Urinary bladder (tissue), 4 donors: Measurements from ENCODE around the gene PTPMT1. TPM values are rescaled to one million over a fixed set of nuclear protein-coding genes. Genes with fewer than 3 reads are reported as not detected.

Source experiments
- DNase-seq: peaks from one replicate; pipeline ENCODE4 v3.0.0-alpha.2; 2015; ENCODE audit errors: extremely low spot score
- H3K27ac ChIP-seq: one replicate; pipeline ENCODE4 v1.5.1; 2013; ENCODE audit warnings: low read depth, mild to moderate bottlenecking, moderate library complexity
- H3K36me3 ChIP-seq: one replicate; pipeline ENCODE4 v1.6.1; 2013; ENCODE audit warnings: mild to moderate bottlenecking, moderate library complexity; ENCODE audit not compliant: insufficient read depth
- H3K4me1 ChIP-seq: one replicate; pipeline ENCODE4 v1.6.1; 2013; ENCODE audit warnings: mild to moderate bottlenecking, moderate library complexity; ENCODE audit not compliant: insufficient read depth
- H3K4me3 ChIP-seq: one replicate; pipeline ENCODE4 v1.5.1; 2013; ENCODE audit warnings: low read depth, low read length
- WGBS: extraction: QIAGEN DNeasy Blood & Tissue Kit; methylation state at CpG from one replicate; pipeline ENCODE4 v1.1.7; 2013; 5-methylcytosine and 5-hydroxymethylcytosine counted together
- polyA plus RNA-seq: library from polyadenylated mRNA; stranded (reverse); fragments of 200-250 nt; gene quantifications from one replicate; pipeline ENCODE4 v1.2.3, GENCODE V29; 2013
- total RNA-seq: library from RNA; depleted of rRNA; stranded (reverse); fragments of >200 nt; gene quantifications from one replicate; pipeline ENCODE4 v1.2.3, GENCODE V29; 2014
- donor health status: healthy with polysubstance abuse.
- donor health status: healthy.

PTPMT1 gene
- total and polyA plus RNA-seq, 2 donors, result 25.1 to 58.8 TPM

- Histone ChIP-seq H3K4me1 (no peaks in the 10 kb centered on the region), H3K36me3 (no peaks in the 10 kb centered on the region), H3K4me3 (no peak within 1 kb of the TSS), H3K27ac (no peak within 1 kb of the TSS)
- 2% methylated on average over 48 of the region's 48 CpGs for WGBS
- DNase-seq, result no peak
These were observed 28.8 kb downstream of the PTPMT1 start, which contains the start of gene C1QTNF4 for GRCh38 chr11:47593934-47594855. C1QTNF4 (minus strand) TSS chr11:47594411; CDS start chr11:47590810, 3,601 bp downstream.

DNA sequence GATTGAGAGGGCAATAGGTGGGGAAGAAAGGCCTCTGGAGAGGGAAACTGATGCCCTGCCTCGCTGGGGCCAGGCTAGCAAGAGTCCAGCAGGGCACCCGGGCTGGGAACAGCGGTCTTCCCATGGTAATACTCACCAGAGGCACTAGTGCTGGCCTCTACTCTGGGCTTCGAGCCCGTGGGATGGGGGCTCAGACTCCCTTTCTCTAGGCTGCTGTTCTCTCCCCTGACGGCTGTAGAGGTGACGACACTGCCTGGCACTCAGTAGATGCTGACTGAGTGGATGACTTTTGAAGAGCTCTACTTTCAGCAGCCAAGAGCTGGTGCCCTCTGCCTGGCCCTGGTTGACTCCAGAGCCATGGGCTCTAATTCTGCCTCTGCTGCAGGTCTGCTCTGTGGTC lies 29.6 kb downstream of the PTPMT1 start:
- Histone ChIP-seq H3K36me3 (no peaks in the 10 kb centered on the region), H3K27ac (no peak overlapping the region), H3K4me3 (no peak overlapping the region), H3K4me1 (no peaks in the 10 kb centered on the region)
- no peak for DNase-seq
- 63% methylated on average over 7 of the region's 7 CpGs for WGBS

GRCh38 chr11:47595967-47596366 lies 30.6 kb downstream of the PTPMT1 start:
- Histone ChIP-seq H3K36me3 (no peaks in the 10 kb centered on the region), H3K4me3 (no peak overlapping the region), H3K27ac (no peak overlapping the region), H3K4me1 (no peaks in the 10 kb centered on the region)
- DNase-seq, result no peak
- WGBS, result 98% methylated on average over 1 of the region's 1 CpG

GRCh38 chr11:47599902-47600301 lies 34.5 kb downstream of the PTPMT1 start:
- Histone ChIP-seq H3K4me1 (no peaks in the 10 kb centered on the region), H3K36me3 (no peaks in the 10 kb centered on the region), H3K4me3 (no peak overlapping the region), H3K27ac (no peak overlapping the region)
- no peak for DNase-seq
- 72% methylated on average over 4 of the region's 4 CpGs for WGBS

DNA sequence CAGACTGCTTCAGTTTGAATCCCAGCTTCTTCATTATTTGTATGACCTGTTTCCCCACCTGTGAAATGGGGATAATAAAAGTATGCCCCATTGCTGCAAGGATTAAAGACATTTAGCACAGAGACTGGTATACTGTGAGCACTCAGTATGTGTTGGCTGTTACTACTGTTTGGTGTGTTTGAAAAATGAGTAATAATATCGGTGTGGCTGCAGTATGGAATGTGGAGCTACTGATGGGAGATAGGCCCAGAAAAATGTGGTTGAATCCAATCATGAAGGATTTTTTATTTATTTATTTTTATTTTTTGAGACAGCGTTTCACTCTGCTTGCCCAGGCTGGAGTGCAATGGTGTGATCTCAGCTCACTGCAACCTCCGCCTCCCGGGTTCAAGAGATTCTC lies 37.9 kb downstream of the PTPMT1 start:
- WGBS, result 88% methylated on average over 4 of the region's 4 CpGs

DNA sequence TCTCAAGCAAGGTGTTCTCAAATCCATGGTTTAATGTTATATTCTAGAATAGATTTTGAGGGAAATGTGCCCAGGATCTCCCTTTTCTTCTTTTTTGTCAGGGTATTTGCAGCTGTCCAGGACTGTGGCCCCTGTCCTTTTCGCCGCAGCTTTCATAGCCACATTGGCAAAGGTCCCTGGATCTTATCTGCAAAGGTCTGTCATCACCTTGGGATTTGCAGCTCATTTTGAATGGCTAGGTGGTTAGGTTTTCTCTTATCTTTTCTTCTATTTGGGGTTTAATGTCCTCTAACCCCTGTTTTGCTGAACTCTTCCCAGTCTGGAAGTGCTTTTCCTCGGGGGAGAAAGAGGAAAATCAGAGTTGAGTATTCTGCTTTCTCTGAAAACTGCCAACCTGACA lies 40.5 kb downstream of the PTPMT1 start:
- Histone ChIP-seq H3K4me1 (no peaks in the 10 kb centered on the region), H3K27ac (no peak overlapping the region), H3K36me3 (peaks cover 2% of the 10 kb centered on the region), H3K4me3 (no peak overlapping the region)
- DNase-seq, result no peak
- WGBS, result 55% methylated on average over 3 of the region's 3 CpGs

More for the DNA sequence above, 37.9 kb downstream of the PTPMT1 start:
- no peak for DNase-seq
- Histone ChIP-seq H3K4me1 (no peaks in the 10 kb centered on the region), H3K4me3 (no peak overlapping the region), H3K27ac (no peak overlapping the region), H3K36me3 (no peaks in the 10 kb centered on the region)

- Histone ChIP-seq H3K4me3 (no peak overlapping the region), H3K4me1 (no peaks in the 10 kb centered on the region), H3K36me3 (peaks cover 2% of the 10 kb centered on the region), H3K27ac (no peak overlapping the region)
- WGBS, result 52% methylated on average over 5 of the region's 5 CpGs
- DNase-seq, result no peak
These were observed 41.3 kb downstream of the PTPMT1 start for GRCh38 chr11:47606731-47607130.

DNA sequence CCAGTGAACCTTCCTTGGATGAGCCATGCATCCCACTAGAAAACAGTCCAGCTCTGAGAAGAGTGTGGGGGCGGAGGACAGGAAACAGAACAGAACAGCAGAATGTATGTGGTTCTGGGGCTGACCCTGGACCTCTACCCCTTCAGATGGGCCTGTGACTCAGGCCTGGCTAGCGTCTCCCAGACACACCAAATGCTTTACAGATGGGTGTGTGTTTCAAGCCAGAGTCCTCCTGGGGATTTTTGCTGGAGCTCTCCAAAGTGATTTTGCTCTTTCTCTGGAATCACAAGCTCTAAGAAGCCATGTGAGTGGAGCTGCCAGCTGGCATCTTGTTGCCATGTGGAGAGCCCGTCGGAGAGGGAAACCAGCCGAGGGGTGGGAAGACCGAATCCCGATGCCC lies 42.0 kb downstream of the PTPMT1 start:
- Histone ChIP-seq H3K36me3 (peaks cover 2% of the 10 kb centered on the region), H3K4me1 (no peaks in the 10 kb centered on the region), H3K4me3 (no peak overlapping the region), H3K27ac (no peak overlapping the region)
- no peak for DNase-seq
- WGBS, result 67% methylated on average over 7 of the region's 7 CpGs

DNA sequence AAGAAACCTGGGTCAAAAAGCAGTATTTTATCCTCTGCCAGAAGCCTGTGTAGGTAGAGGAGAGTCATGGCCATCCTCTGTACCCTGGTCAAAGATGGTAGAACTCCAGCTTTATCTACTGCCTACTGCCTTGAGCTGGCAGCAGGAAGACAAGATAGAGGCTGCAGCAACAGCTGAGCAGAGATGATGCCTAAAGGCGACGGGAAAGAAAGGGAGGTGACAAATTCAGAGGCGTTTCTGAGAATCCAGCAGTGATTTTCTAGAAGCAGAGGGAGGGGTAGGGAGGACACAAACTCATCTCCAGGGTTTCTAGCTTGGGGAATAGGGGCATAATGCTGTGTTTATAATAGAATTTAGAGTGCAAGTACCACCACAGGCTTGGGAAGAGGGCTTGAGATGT lies 44.3 kb downstream of the PTPMT1 start:
- Histone ChIP-seq H3K36me3 (peaks cover 2% of the 10 kb centered on the region), H3K27ac (no peak overlapping the region), H3K4me3 (no peak overlapping the region), H3K4me1 (no peaks in the 10 kb centered on the region)
- WGBS, result 87% methylated on average over 3 of the region's 3 CpGs
- no peak for DNase-seq

GRCh38 chr11:47611348-47611794 lies 46.0 kb downstream of the PTPMT1 start:
- WGBS, result 79% methylated on average over 6 of the region's 6 CpGs
- Histone ChIP-seq H3K4me3 (no peak overlapping the region), H3K4me1 (no peaks in the 10 kb centered on the region), H3K36me3 (peaks cover 2% of the 10 kb centered on the region), H3K27ac (no peak overlapping the region)
- no peak for DNase-seq

GRCh38 chr11:47615249-47615648 lies 49.9 kb downstream of the PTPMT1 start:
- Histone ChIP-seq H3K4me3 (no peak overlapping the region), H3K4me1 (no peaks in the 10 kb centered on the region), H3K27ac (no peak overlapping the region), H3K36me3 (no peaks in the 10 kb centered on the region)
- no peak for DNase-seq

DNA sequence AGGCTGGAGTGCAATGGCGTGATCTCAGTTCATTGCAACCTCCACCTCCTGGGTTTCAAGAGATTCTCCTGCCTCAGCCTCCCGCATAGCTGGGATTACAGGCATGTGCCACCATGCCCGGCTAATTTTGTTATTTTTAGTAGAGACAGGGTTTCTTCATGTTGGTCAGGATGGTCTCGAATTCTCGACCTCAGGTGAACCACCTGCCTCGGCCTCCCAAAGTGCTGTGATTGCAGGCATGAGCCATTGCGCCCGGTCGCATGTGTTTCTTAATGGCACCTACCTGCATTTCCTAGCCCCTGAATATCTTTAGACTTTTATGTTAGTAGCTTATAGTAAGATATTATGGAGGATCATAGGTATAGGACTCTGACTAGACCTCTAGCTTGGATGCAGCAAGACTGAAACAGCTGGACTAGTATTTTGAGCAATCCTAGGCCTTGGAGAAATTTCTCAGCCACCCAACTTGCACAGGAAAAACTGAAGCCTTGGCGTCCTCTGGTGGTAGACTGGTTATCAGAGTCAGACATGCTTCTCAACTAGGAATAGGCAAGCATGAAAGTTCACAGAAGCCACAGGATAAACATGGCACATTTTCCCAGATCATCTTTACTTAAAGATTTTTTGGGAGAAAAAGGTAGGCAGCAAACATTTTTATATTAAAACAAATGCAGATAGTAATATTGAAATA lies 51.5 kb downstream of the PTPMT1 start:
- 88% methylated on average over 10 of the region's 10 CpGs for WGBS
- peaks cover 2% of the 10 kb centered on the region for H3K36me3 ChIP-seq
- no peaks in the 10 kb centered on the region for H3K4me1 ChIP-seq
- H3K27ac ChIP-seq, result no peak overlapping the region
- H3K4me3 ChIP-seq, result no peak overlapping the region
- DNase-seq, result no peak

- Histone ChIP-seq H3K27ac (no peak overlapping the region), H3K4me3 (no peak overlapping the region), H3K36me3 (peaks cover 2% of the 10 kb centered on the region), H3K4me1 (no peaks in the 10 kb centered on the region)
- WGBS, result 47% methylated on average over 3 of the region's 3 CpGs
- DNase-seq, result no peak
These were observed 52.0 kb downstream of the PTPMT1 start for GRCh38 chr11:47617417-47617809.

GRCh38 chr11:47620836-47621378 lies 55.5 kb downstream of the PTPMT1 start:
- Histone ChIP-seq H3K36me3 (peaks cover 4% of the 10 kb centered on the region), H3K27ac (no peak overlapping the region), H3K4me1 (no peaks in the 10 kb centered on the region), H3K4me3 (no peak overlapping the region)
- no peak for DNase-seq
- 90% methylated on average over 2 of the region's 2 CpGs for WGBS
